Spleen (tissue), 11 donors: ENCODE data around the gene NTNG1. TPM values are rescaled to one million over a fixed set of nuclear protein-coding genes. Genes with fewer than 3 reads are reported as not detected.

ENCODE experiments used
- DNase-seq: peaks from one replicate; pipeline ENCODE4 v3.0.0-alpha.2; 2020
- H3K27ac ChIP-seq, 8 donors: fragments of 200-600 bp; sonication (generic) in 7 of 8; 1 replicate in 4 of 8; 2 replicates in 4 of 8; pipeline versions ENCODE4 v1.5.0 to v1.8.0; 2016 to 2021; ENCODE audit warnings: inconsistent platforms in 4 of 8, mild to moderate bottlenecking in 4 of 8, moderate library complexity in 1 of 8
- H3K27me3 ChIP-seq, 7 donors: fragments of 200-600 bp; sonication (generic) in 6 of 7; replicated peaks in 1 of 7; 1 replicate in 4 of 7; 2 replicates in 3 of 7; pipeline versions ENCODE4 v1.5.0 to v1.8.0; 2016 to 2021; ENCODE audit warnings: inconsistent platforms in 3 of 7, mild to moderate bottlenecking in 1 of 7
- H3K36me3 ChIP-seq, 6 donors: fragments of 200-600 bp; sonication (generic) in 5 of 6; 1 replicate in 4 of 6; 2 replicates in 2 of 6; pipeline versions ENCODE4 v1.5.0 to v1.8.0; 2016 to 2021; ENCODE audit warnings: inconsistent platforms in 2 of 6
- H3K4me1 ChIP-seq, 6 donors: fragments of 200-600 bp; sonication (generic) in 5 of 6; 1 replicate in 3 of 6; 2 replicates in 3 of 6; pipeline versions ENCODE4 v1.5.0 to v1.8.0; 2016 to 2021; ENCODE audit warnings: inconsistent platforms in 3 of 6
- H3K4me3 ChIP-seq, 8 donors: fragments of 200-600 bp; sonication (generic) in 7 of 8; 1 replicate in 4 of 8; 2 replicates in 4 of 8; pipeline versions ENCODE4 v1.5.0 to v1.8.0; 2016 to 2021; ENCODE audit warnings: inconsistent platforms in 4 of 8, mild to moderate bottlenecking in 4 of 8, moderate library complexity in 2 of 8
- H3K9me3 ChIP-seq, 8 donors: fragments of 200-600 bp; sonication (generic) in 7 of 8; 1 replicate in 4 of 8; 2 replicates in 4 of 8; pipeline versions ENCODE4 v1.5.0 to v1.8.0; 2016 to 2021; ENCODE audit warnings: inconsistent platforms in 4 of 8
- CTCF ChIP-seq, 11 experiments: fragments of 200-600 bp in 7 of 11; fragments of 450-650 bp in 4 of 11; sonication (generic) in 4 of 11; IDR thresholded peaks in 8 of 11; conservative IDR thresholded peaks in 3 of 11; 1 replicate in 7 of 11; 2 replicates in 4 of 11; pipeline versions ENCODE4 v1.4.0 to v1.8.0; 2016 to 2021; ENCODE audit warnings: antibody characterized with exemption in 11 of 11, inconsistent platforms in 4 of 11, mild to moderate bottlenecking in 1 of 11
- POLR2A ChIP-seq, 3 donors: fragments of 450-650 bp; IDR thresholded peaks; one replicate each; pipeline ENCODE4 v1.5.1; 2017; ENCODE audit warnings: antibody characterized with exemption in 3 of 3, mild to moderate bottlenecking in 1 of 3
- POLR2AphosphoS5 ChIP-seq, 3 donors: sonication (generic); formaldehyde crosslinking; IDR thresholded peaks; one replicate each; pipeline ENCODE4 v1.5.1; 2017; ENCODE audit warnings: antibody characterized with exemption in 3 of 3
- WGBS, 5 donors: extraction: QIAGEN DNeasy Blood & Tissue Kit in 3 of 5; methylation state at CpG; one replicate each; pipeline versions ENCODE4 v1.1.5 to v1.1.7; 2013 to 2018; 5-methylcytosine and 5-hydroxymethylcytosine counted together
- intact Hi-C: fragments of 100-400 bp; cut with DNase I; formaldehyde crosslinking; loops from one replicate; pipeline ENCODE4 v1.15.0; 2023; ENCODE audit warnings: low total_unique reads
- polyA plus RNA-seq, 3 donors: library from polyadenylated mRNA; stranded (reverse); fragments of 200-250 nt; gene quantifications; one replicate each; pipeline ENCODE4 v1.2.1, GENCODE V29; 2013
- small RNA-seq, 4 donors: library from RNA; depleted of rRNA; stranded (forward); fragments of <200 nt; gene quantifications; one replicate each; pipeline ENCODE3, GENCODE V24; 2016
- total RNA-seq, 7 donors: library from RNA; depleted of rRNA in 3 of 7; stranded (reverse); fragments of >200 nt in 3 of 7; fragmentation: NEBNext Ultra II Directional in 4 of 7; extraction: Animal tissue kit (Norgen Biotek cat#: 25700) in 4 of 7; gene quantifications; one replicate each; pipeline versions ENCODE4 v1.1.0 to v1.2.1, GENCODE V29; 2016 to 2021
- donor health status: healthy with polysubstance abuse.
- donor health status: DM: no; HTN: no; CAD: no; lungs with moderate emphysema.
- donor health status: DM: no; HTN: no; CAD: no.
- donor health status: Bipolar disorder and iron deficiency.
- donor health status: healthy.
- donor health status: DM: no; HTN: no; CAD: no.
- donor health status: DM: yes; HTN: yes; CAD: no.

Gene NTNG1
- total and polyA plus RNA-seq, 10 donors: 0.11 to 2.0 (median 1.1) TPM

DNA sequence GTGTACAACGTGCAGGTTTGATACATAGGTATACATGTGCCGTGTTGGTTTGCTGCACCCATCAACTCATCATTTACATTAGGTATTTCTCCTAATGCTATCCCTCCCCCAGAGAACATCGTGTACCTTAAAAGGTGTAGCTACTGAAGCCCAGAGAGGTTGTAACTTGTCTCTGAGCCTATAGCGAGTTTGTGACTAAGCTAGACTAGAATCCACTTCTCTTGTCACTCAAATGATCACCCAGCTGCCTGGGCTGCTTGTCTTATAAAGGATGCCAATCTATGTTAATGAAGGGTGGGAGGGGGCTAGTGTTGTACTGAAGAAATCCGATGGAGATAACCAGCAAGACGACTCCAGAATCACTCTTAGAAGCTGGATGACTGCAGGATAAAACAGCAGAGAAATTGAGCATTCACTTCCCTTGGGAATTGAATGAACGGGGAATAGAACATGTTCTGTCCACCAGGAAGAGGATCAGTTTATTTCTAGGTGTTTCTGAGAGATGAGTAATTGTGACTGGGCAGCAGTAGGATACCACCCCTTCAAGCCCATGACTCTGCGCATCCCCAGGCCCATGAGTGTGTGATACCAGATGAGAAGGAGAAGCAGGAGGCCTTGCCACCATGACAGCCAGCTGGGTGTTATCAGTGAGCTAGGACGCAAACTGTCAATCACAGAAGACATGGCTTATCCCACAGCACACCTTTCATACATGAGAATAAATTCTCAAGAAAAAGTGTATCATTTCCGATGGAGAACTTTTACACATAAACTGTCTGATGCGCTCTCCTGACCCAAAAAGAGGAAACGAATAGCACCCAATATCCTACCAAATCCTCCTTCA, 390.4 kb downstream of the NTNG1 start:
- Histone ChIP-seq H3K36me3 (no peaks in the 10 kb centered on the region), H3K4me1 (peaks cover 0 to 3% (median 0%) of the 10 kb centered on the region in 6 donors), H3K27me3 (no peaks in the 10 kb centered on the region), H3K4me3 (no peak overlapping the region), H3K9me3 (no peaks in the 10 kb centered on the region), H3K27ac (no peak overlapping the region)
- no peak for DNase-seq
- TF ChIP-seq POLR2A (IDR thresholded peaks at IDR 0.05): no peak
- TF ChIP-seq CTCF (IDR thresholded peaks at IDR 0.05 in 8 of 11, conservative IDR thresholded peaks at IDR 0.05 in 3 of 11): no peak
- no peak for TF ChIP-seq POLR2AphosphoS5 (IDR thresholded peaks at IDR 0.05)
- WGBS, 5 donors: 76 to 87% (median 83%) methylated on average over 12 of the region's 12 CpGs
- intact Hi-C loops: no loop called here

DNA sequence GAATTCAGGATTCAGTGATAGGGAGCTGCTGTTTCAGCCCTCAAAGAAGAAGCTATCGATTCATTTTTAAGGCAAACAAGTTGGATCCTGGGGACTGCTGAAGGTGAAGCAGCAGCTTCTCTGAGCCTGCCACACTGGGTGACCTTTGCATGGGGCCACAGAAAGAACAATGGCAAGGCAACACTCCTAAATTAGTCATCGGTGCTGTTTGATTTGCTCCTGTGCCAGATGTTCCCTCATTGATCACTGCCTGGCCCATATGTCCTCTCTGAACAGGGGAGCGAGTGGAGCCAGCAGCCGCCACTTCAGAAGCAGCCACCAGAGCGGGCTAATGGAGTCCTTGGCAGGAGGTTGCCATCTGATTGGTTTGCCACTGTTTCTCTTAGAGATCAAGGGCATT, 391.5 kb downstream of the NTNG1 start:
- 74 to 85% (median 80%) methylated on average over 5 of the region's 5 CpGs for WGBS, 5 donors

More for the DNA sequence above, 391.5 kb downstream of the NTNG1 start:
- TF ChIP-seq POLR2A (IDR thresholded peaks at IDR 0.05) (no peak), CTCF (IDR thresholded peaks at IDR 0.05 in 8 of 11, conservative IDR thresholded peaks at IDR 0.05 in 3 of 11) (no peak), POLR2AphosphoS5 (IDR thresholded peaks at IDR 0.05) (no peak)
- no peak for DNase-seq
- intact Hi-C loops: no loop called here
- Histone ChIP-seq H3K27me3 (no peaks in the 10 kb centered on the region), H3K27ac (no peak overlapping the region), H3K36me3 (no peaks in the 10 kb centered on the region), H3K9me3 (no peaks in the 10 kb centered on the region), H3K4me3 (no peak overlapping the region), H3K4me1 (peaks cover 0 to 3% (median 0%) of the 10 kb centered on the region in 6 donors)

Small RNA genes within 50 kb of the gene (small RNA-seq; reads per million reads assigned to genes)
- gene AC114491.1: 0 to 0.08 (median 0) reads per million in 4 donors

Other genes starting within 250 kb of the NTNG1 start
- 10 to 100 TPM; 11.6 to 18.9 (median 13.9) TPM for gene PRMT6, start 84.4 kb upstream of the NTNG1 start, total RNA-seq
- 10 to 100 TPM; 10.2 to 17.5 (median 14.1) TPM for gene PRMT6, start 84.4 kb upstream of the NTNG1 start, polyA plus RNA-seq